HepG2 (cell line): ENCODE data around the gene C20orf202. TPM values are rescaled to one million over a fixed set of nuclear protein-coding genes. Genes with fewer than 3 reads are reported as not detected.
A peak's percentile ranks its signal among the peaks of the same experiment; 100 is the strongest.

Experiments used
- CHD2 ChIP-seq: IDR thresholded peaks from 2 replicates; pipeline ENCODE4 v1.6.1; 2011; ENCODE audit warnings: low read depth, low read length, improper control_type of control experiment
- GATAD1 ChIP-seq: IDR thresholded peaks from 2 replicates; pipeline ENCODE4 v1.6.1; 2016; ENCODE audit warnings: missing genetic modification reagents, missing compliant biosample characterization
- HDAC6 ChIP-seq: fragments of 200-600 bp; sonication (generic); IDR thresholded peaks from 2 replicates; pipeline ENCODE4 v1.7.0; 2017; ENCODE audit warnings: mild to moderate bottlenecking, antibody characterized with exemption, low read length, low read depth
- HIVEP1 ChIP-seq: sonication (generic); formaldehyde crosslinking; IDR thresholded peaks from 2 replicates; pipeline ENCODE4 v1.4.0; 2020; ENCODE audit warnings: mild to moderate bottlenecking, missing genetic modification reagents
- HNRNPLL ChIP-seq: fragments of 200-400 bp; formaldehyde crosslinking; IDR thresholded peaks from 2 replicates; pipeline ENCODE4 v1.6.1; 2017; ENCODE audit warnings: mild to moderate bottlenecking, low read depth, low read length; ENCODE audit not compliant: poor library complexity, severe bottlenecking
- KLF6 ChIP-seq: IDR thresholded peaks from 2 replicates; pipeline ENCODE4 v1.8.0; 2016; ENCODE audit warnings: missing biosample characterization, missing genetic modification reagents
- MED1 ChIP-seq: sonication (generic); formaldehyde crosslinking; IDR thresholded peaks from 2 replicates; pipeline ENCODE4 v1.4.0; 2020; ENCODE audit warnings: missing genetic modification reagents
- SALL1 ChIP-seq: sonication (generic); formaldehyde crosslinking; IDR thresholded peaks from 2 replicates; pipeline ENCODE4 v1.8.0; 2022; ENCODE audit warnings: mild to moderate bottlenecking, missing genetic modification reagents
- TCF7 ChIP-seq: sonication (generic); IDR thresholded peaks from 2 replicates; pipeline ENCODE4 v1.6.1; 2016; ENCODE audit warnings: antibody characterized with exemption, low read depth
- XRCC5 ChIP-seq: fragments of 200-400 bp; formaldehyde crosslinking; optimal IDR thresholded peaks from 2 replicates; pipeline ENCODE3; 2017; ENCODE audit warnings: mild to moderate bottlenecking, low read length
- YEATS4 ChIP-seq: sonication (generic); formaldehyde crosslinking; IDR thresholded peaks from 2 replicates; pipeline ENCODE4 v1.4.0; 2020; ENCODE audit warnings: missing genetic modification reagents, borderline replicate concordance
- ZBED4 ChIP-seq: sonication (generic); formaldehyde crosslinking; IDR thresholded peaks from 2 replicates; pipeline ENCODE4 v1.4.0; 2020; ENCODE audit warnings: missing genetic modification reagents, borderline replicate concordance
- ZMAT3 ChIP-seq: sonication (generic); formaldehyde crosslinking; conservative IDR thresholded peaks from 2 replicates; pipeline ENCODE4 v1.7.0; 2021; ENCODE audit warnings: missing genetic modification reagents
- ZNF572 ChIP-seq: sonication (generic); formaldehyde crosslinking; IDR thresholded peaks from 2 replicates; pipeline ENCODE4 v1.5.1; 2020; ENCODE audit warnings: mild to moderate bottlenecking, missing genetic modification reagents
- ZNF720 ChIP-seq: sonication (generic); formaldehyde crosslinking; IDR thresholded peaks from 2 replicates; pipeline ENCODE4 v1.4.0; 2020; ENCODE audit warnings: missing genetic modification reagents
- ZNF766 ChIP-seq: sonication (generic); formaldehyde crosslinking; IDR thresholded peaks from 2 replicates; pipeline ENCODE4 v1.5.0; 2020; ENCODE audit warnings: missing genetic modification reagents, borderline replicate concordance
- polyA plus RNA-seq, 8 experiments: library from polyadenylated mRNA; depleted of rRNA in 3 of 8; stranded (reverse) in 7 of 8; unstranded in 1 of 8; fragments of >200 nt; fragmentation: Illumina TruSeq in 4 of 8; extraction: Trizol in 4 of 8; gene quantifications; 2 replicates each; pipeline versions ENCODE4 v1.2.1 to v1.2.3, GENCODE V29; 2011 to 2016; ENCODE audit warnings: low read depth in 4 of 8, missing spikeins in 1 of 8, mixed read lengths in 1 of 8; ENCODE audit not compliant: insufficient read depth in 1 of 8
- total RNA-seq, 5 experiments: library from RNA; depleted of rRNA; stranded (reverse); fragments of >200 nt; fragmentation: Illumina TruSeq; extraction: Trizol; gene quantifications; 2 replicates each; pipeline ENCODE4 v1.2.3, GENCODE V29; 2016; ENCODE audit warnings: low read depth in 1 of 5
- TF ChIP-seq, protein P1 (sequence below), 2 experiments: IDR thresholded peaks; 2 replicates each; pipeline ENCODE4 v1.6.1; 2011 to 2012; ENCODE audit warnings: low read length in 2 of 2, borderline replicate concordance in 1 of 2, low read depth in 1 of 2, mild to moderate bottlenecking in 1 of 2, moderate library complexity in 1 of 2
- TF ChIP-seq, protein P2 (sequence below): sonication (generic); formaldehyde crosslinking; IDR thresholded peaks from 2 replicates; pipeline ENCODE4 v1.4.0; 2020; ENCODE audit warnings: missing genetic modification reagents

C20orf202 gene
- total and polyA plus RNA-seq, 2 of the 13 experiments (the other 11 are each of a cell fraction or from before 2014, with no cell fraction given) = 0.20 to 1.2 TPM

DNA sequence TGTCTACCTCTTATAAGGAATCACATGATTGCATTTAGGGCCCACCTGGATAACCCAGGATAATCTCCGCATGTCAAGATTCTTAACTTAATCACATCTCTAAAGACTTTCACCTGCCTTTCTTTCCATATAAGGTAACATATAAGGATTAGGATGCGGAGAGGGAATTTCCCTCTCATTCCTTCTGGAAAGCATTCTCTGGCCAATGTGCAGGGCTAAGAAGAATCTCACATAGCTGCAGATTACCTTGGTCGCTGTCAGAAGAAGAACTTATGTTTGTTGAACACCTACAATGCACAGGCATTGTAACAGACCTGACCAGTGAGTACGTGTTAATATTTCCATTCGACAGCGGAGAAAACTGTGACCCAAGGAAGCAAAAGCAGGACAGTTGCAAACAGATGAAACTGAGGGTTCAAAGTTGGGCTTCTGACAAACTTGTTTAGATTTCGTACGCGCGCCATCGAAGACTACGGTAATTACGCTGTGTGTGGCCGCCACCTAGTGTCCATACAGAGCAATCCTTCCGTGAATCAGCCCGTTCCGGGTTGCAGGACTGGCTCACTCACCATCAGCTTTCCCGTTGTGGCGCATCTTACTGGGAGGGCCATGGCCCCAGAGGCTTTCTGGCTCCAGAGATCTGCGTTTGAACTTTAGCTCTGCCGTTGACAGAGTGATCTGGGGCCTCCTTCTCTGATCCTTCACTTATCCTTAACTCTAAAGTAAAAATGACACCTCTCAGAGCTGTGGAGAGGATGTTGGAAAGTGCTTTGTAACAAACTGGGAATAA, 9.5 kb downstream of the C20orf202 start (continued):
- no peak for TF ChIP-seq TCF7
- TF ChIP-seq HDAC6 = no peak
- no peak for TF ChIP-seq KLF6 (CRISPR knock-in tag)
- TF ChIP-seq XRCC5 = peak; percentile 97
- TF ChIP-seq ZNF572 (CRISPR knock-in tag) = no peak
- 0 out of 2 replicates have a peak, but pooled peaks have one; percentile 36 for TF ChIP-seq ZNF766 (CRISPR knock-in tag)
- TF ChIP-seq MED1 (CRISPR knock-in tag) = peak; percentile 39; the same call in 1 of the 2 replicates
- no peak for TF ChIP-seq YEATS4 (CRISPR knock-in tag)
- TF ChIP-seq, protein P1, sequence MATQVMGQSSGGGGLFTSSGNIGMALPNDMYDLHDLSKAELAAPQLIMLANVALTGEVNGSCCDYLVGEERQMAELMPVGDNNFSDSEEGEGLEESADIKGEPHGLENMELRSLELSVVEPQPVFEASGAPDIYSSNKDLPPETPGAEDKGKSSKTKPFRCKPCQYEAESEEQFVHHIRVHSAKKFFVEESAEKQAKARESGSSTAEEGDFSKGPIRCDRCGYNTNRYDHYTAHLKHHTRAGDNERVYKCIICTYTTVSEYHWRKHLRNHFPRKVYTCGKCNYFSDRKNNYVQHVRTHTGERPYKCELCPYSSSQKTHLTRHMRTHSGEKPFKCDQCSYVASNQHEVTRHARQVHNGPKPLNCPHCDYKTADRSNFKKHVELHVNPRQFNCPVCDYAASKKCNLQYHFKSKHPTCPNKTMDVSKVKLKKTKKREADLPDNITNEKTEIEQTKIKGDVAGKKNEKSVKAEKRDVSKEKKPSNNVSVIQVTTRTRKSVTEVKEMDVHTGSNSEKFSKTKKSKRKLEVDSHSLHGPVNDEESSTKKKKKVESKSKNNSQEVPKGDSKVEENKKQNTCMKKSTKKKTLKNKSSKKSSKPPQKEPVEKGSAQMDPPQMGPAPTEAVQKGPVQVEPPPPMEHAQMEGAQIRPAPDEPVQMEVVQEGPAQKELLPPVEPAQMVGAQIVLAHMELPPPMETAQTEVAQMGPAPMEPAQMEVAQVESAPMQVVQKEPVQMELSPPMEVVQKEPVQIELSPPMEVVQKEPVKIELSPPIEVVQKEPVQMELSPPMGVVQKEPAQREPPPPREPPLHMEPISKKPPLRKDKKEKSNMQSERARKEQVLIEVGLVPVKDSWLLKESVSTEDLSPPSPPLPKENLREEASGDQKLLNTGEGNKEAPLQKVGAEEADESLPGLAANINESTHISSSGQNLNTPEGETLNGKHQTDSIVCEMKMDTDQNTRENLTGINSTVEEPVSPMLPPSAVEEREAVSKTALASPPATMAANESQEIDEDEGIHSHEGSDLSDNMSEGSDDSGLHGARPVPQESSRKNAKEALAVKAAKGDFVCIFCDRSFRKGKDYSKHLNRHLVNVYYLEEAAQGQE (IDR thresholded peaks at IDR 0.05; ENCODE audit: borderline replicate concordance in 1 of 2, low read depth in 1 of 2, low read length in 2 of 2) = no peak
- peak; percentile 78 for TF ChIP-seq SALL1 (CRISPR knock-in tag)
- TF ChIP-seq HNRNPLL = peak; percentile 72
- no peak for TF ChIP-seq ZNF720 (CRISPR knock-in tag)
- no peak for TF ChIP-seq CHD2
- TF ChIP-seq HIVEP1 (CRISPR knock-in tag) = no peak
- TF ChIP-seq, protein P2, sequence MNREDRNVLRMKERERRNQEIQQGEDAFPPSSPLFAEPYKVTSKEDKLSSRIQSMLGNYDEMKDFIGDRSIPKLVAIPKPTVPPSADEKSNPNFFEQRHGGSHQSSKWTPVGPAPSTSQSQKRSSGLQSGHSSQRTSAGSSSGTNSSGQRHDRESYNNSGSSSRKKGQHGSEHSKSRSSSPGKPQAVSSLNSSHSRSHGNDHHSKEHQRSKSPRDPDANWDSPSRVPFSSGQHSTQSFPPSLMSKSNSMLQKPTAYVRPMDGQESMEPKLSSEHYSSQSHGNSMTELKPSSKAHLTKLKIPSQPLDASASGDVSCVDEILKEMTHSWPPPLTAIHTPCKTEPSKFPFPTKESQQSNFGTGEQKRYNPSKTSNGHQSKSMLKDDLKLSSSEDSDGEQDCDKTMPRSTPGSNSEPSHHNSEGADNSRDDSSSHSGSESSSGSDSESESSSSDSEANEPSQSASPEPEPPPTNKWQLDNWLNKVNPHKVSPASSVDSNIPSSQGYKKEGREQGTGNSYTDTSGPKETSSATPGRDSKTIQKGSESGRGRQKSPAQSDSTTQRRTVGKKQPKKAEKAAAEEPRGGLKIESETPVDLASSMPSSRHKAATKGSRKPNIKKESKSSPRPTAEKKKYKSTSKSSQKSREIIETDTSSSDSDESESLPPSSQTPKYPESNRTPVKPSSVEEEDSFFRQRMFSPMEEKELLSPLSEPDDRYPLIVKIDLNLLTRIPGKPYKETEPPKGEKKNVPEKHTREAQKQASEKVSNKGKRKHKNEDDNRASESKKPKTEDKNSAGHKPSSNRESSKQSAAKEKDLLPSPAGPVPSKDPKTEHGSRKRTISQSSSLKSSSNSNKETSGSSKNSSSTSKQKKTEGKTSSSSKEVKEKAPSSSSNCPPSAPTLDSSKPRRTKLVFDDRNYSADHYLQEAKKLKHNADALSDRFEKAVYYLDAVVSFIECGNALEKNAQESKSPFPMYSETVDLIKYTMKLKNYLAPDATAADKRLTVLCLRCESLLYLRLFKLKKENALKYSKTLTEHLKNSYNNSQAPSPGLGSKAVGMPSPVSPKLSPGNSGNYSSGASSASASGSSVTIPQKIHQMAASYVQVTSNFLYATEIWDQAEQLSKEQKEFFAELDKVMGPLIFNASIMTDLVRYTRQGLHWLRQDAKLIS (CRISPR knock-in tag) = no peak
- 0 out of 2 replicates have a peak, but pooled peaks have one; percentile 37 for TF ChIP-seq ZMAT3
- TF ChIP-seq GATAD1 (CRISPR knock-in tag) = peak; percentile 67; the same call in 1 of the 2 replicates
- TF ChIP-seq ZBED4 = 0 out of 2 replicates have a peak, but pooled peaks have one; percentile 45
